Activated CD4-positive, alpha-beta T cell treated with anti-CD3 and anti-CD28 coated beads for 4 hours (primary cell): ENCODE measurements around the gene AMZ2.
"Not testable (repeated sequence)": the region's sequence is repeated elsewhere in the genome, so short reads cannot be mapped to it uniquely, and the experiment has no call there.

Experiments
- DNase-seq, 2 donors: peaks; one replicate each; pipeline ENCODE4 v3.0.0-alpha.2; 2020

AMZ2 gene

GRCh38 chr17:68220786-68221185 lies 27.1 kb upstream of the AMZ2 start:
- DNase-seq = not testable (repeated sequence)

GRCh38 chr17:68221786-68222185 lies 26.1 kb upstream of the AMZ2 start:
- DNase-seq = no peak

- DNase-seq = no peak
Observed at GRCh38 chr17:68222606-68223005, 25.2 kb upstream of the AMZ2 start.

- DNase-seq = not testable (repeated sequence)
Observed at GRCh38 chr17:68225055-68225454, 22.8 kb upstream of the AMZ2 start.

GRCh38 chr17:68228039-68228680 lies 19.7 kb upstream of the AMZ2 start:
- not testable (repeated sequence) for DNase-seq

GRCh38 chr17:68228817-68229570 lies 18.8 kb upstream of the AMZ2 start:
- DNase-seq = no peak

GRCh38 chr17:68229619-68230018 lies 18.2 kb upstream of the AMZ2 start:
- DNase-seq = no peak

GRCh38 chr17:68231131-68231530 lies 16.7 kb upstream of the AMZ2 start:
- not testable (repeated sequence) for DNase-seq

GRCh38 chr17:68231541-68231940 lies 16.3 kb upstream of the AMZ2 start:
- no peak for DNase-seq

GRCh38 chr17:68232741-68233140 lies 15.1 kb upstream of the AMZ2 start:
- DNase-seq = not testable (repeated sequence)

GRCh38 chr17:68234726-68235335 lies 13.0 kb upstream of the AMZ2 start:
- DNase-seq = peak; percentile 30 to 40

- DNase-seq = not testable (repeated sequence)
Observed at GRCh38 chr17:68235336-68235791, 12.5 kb upstream of the AMZ2 start.

- peak; percentile 35 to 36 for DNase-seq
Observed at GRCh38 chr17:68237369-68238163, 10.3 kb upstream of the AMZ2 start.

- DNase-seq = peak in 1 of 2 donors; percentile 17
Observed at GRCh38 chr17:68238164-68238870, 9.5 kb upstream of the AMZ2 start.

GRCh38 chr17:68238871-68239253 lies 9.0 kb upstream of the AMZ2 start:
- no peak for DNase-seq

GRCh38 chr17:68239632-68240366 lies 8.0 kb upstream of the AMZ2 start:
- no peak for DNase-seq

- DNase-seq = no peak
Observed at GRCh38 chr17:68246271-68247028, 1.4 kb upstream of the AMZ2 start.

- peak in 1 of 2 donors; percentile 12 for DNase-seq
Observed at GRCh38 chr17:68248199-68248825, 469 bp downstream of the AMZ2 start.

- DNase-seq = peak; percentile 45 to 47
Observed at GRCh38 chr17:68248891-68249290, 1.0 kb downstream of the AMZ2 start.

- DNase-seq = no peak
Observed at GRCh38 chr17:68249354-68249765, 1.5 kb downstream of the AMZ2 start.
